Mammary epithelial cell (primary cell): ENCODE results near the gene SDC3.

Experiments used
- EZH2 ChIP-seq: IDR thresholded peaks from 2 replicates; pipeline ENCODE4 v1.6.1; 2012; ENCODE audit warnings: low read length, inconsistent platforms, borderline replicate concordance
- TF ChIP-seq, protein P1 (sequence below), 2 donors: IDR thresholded peaks in 1 of 2; conservative IDR thresholded peaks in 1 of 2; 2 replicates each; pipeline ENCODE4 v1.5.1; 2011 to 2012; ENCODE audit warnings: inconsistent platforms in 2 of 2, low read length in 2 of 2, mild to moderate bottlenecking in 2 of 2, control low read depth in 1 of 2, low read depth in 1 of 2; ENCODE audit not compliant: insufficient read depth in 1 of 2; ENCODE audit errors: extremely low read depth in 1 of 2

DNA sequence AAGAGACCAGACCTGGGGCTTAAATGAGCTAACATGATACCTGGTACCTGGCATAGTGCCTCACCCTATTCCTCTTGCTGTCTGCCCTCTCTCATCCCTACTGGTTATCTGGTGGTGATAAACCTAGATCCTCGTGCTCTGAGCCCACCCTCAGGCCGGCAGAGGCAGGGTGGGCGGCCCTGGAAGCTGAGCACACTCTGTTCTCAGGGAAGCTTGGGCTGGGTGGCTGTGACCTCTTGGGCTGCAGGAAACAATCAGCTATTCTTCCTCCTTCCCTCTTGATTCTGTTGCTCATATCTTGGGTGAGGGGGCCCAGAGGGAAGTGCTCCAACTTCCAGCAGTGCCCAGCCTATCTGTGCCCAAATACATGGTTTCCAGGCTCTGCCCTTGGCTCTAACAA is 42.0 kb downstream of the SDC3 start:
- TF ChIP-seq, protein P1, sequence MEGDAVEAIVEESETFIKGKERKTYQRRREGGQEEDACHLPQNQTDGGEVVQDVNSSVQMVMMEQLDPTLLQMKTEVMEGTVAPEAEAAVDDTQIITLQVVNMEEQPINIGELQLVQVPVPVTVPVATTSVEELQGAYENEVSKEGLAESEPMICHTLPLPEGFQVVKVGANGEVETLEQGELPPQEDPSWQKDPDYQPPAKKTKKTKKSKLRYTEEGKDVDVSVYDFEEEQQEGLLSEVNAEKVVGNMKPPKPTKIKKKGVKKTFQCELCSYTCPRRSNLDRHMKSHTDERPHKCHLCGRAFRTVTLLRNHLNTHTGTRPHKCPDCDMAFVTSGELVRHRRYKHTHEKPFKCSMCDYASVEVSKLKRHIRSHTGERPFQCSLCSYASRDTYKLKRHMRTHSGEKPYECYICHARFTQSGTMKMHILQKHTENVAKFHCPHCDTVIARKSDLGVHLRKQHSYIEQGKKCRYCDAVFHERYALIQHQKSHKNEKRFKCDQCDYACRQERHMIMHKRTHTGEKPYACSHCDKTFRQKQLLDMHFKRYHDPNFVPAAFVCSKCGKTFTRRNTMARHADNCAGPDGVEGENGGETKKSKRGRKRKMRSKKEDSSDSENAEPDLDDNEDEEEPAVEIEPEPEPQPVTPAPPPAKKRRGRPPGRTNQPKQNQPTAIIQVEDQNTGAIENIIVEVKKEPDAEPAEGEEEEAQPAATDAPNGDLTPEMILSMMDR (conservative IDR thresholded peaks at IDR 0.05 in 1 of 2, IDR thresholded peaks at IDR 0.05 in 1 of 2; ENCODE audit: extremely low read depth in 1 of 2, insufficient read depth in 1 of 2, low read depth in 1 of 2, low read length in 2 of 2): no peak
- no peak for TF ChIP-seq EZH2
